Natural killer cell (primary cell): Measurements from ENCODE around the gene HOXD8. TPM values are rescaled to one million over a fixed set of nuclear protein-coding genes. Genes with fewer than 3 reads are reported as not detected.

Source experiments
- ATAC-seq, 3 donors: fragments of 150-1000 bp in 2 of 3; fragments of 200-7000 bp in 1 of 3; cut with Tn5 transposase; 1 replicate in 1 of 3; 2 replicates in 2 of 3; pipeline ENCODE4 v1.10.0; 2021; ENCODE audit warnings: mild to moderate bottlenecking in 2 of 3, moderate library complexity in 2 of 3
- DNase-seq, 2 donors: peaks; one replicate each; pipeline versions ENCODE4 v3.0.0 to v3.0.0-alpha.2; 2013 to 2021; ENCODE audit warnings: mixed read lengths in 1 of 2
- H3K27ac ChIP-seq: one replicate; pipeline ENCODE4 v1.5.1; 2013; ENCODE audit warnings: mild to moderate bottlenecking, low read length
- H3K27me3 ChIP-seq: one replicate; pipeline ENCODE4 v1.6.1; 2013; ENCODE audit warnings: low read length; ENCODE audit not compliant: control insufficient read depth, insufficient read depth
- H3K36me3 ChIP-seq: one replicate; pipeline ENCODE4 v1.6.1; 2013; ENCODE audit warnings: low read length; ENCODE audit not compliant: control insufficient read depth, insufficient read depth
- H3K4me1 ChIP-seq: one replicate; pipeline ENCODE4 v1.6.1; 2013; ENCODE audit warnings: low read length; ENCODE audit not compliant: control insufficient read depth, insufficient read depth
- H3K4me3 ChIP-seq: one replicate; pipeline ENCODE4 v1.5.1; 2013; ENCODE audit warnings: low read length
- H3K9me3 ChIP-seq: one replicate; pipeline ENCODE4 v1.6.1; 2013; ENCODE audit warnings: low read length; ENCODE audit not compliant: control insufficient read depth, insufficient read depth
- H3K27ac Mint-ChIP-seq, 2 donors: one replicate each; pipeline ENCODE4 v1.8.0; 2022; ENCODE audit warnings: mild to moderate bottlenecking in 2 of 2, mixed read lengths in 2 of 2, moderate library complexity in 1 of 2
- H3K27me3 Mint-ChIP-seq, 2 donors: one replicate each; pipeline ENCODE4 v1.8.0; 2022; ENCODE audit warnings: low read depth in 2 of 2, mixed read lengths in 2 of 2
- H3K36me3 Mint-ChIP-seq: one replicate; pipeline ENCODE4 v1.8.0; 2022; ENCODE audit warnings: mixed read lengths
- H3K4me1 Mint-ChIP-seq, 2 donors: one replicate each; pipeline ENCODE4 v1.8.0; 2022; ENCODE audit warnings: mixed read lengths in 2 of 2
- H3K4me3 Mint-ChIP-seq: one replicate; pipeline ENCODE4 v1.8.0; 2022; ENCODE audit warnings: mild to moderate bottlenecking, moderate library complexity, mixed read lengths
- H3K9me3 Mint-ChIP-seq, 2 donors: one replicate each; pipeline ENCODE4 v1.8.0; 2022; ENCODE audit warnings: mixed read lengths in 2 of 2
- CTCF ChIP-seq: fragments of 200-600 bp; IDR thresholded peaks from one replicate; pipeline ENCODE4 v1.8.0; 2022; ENCODE audit warnings: antibody characterized with exemption
- WGBS: methylation state at CpG from one replicate; pipeline ENCODE4 v1.1.7; 2013; ENCODE audit warnings: missing lambda C conversion rate; ENCODE audit not compliant: insufficient coverage; 5-methylcytosine and 5-hydroxymethylcytosine counted together
- intact Hi-C: fragments of 100-400 bp; cut with micrococcal nuclease; formaldehyde crosslinking; loops from one replicate; pipeline ENCODE4 v1.14.2; 2022
- total RNA-seq, 4 donors: library from RNA; stranded (reverse); fragments of 120-200 nt in 1 of 4; gene quantifications; one replicate each; pipeline versions ENCODE4 v1.2.3 to v1.2.4, GENCODE V29; 2013 to 2022

HOXD8 gene
- total RNA-seq, 3 donors from 2014 or later (not counting 1 experiment from before 2014, with no cell fraction given), result not detected

- H3K4me1 ChIP-seq, result no peaks in the 10 kb centered on the region
- ATAC-seq (no peak), DNase-seq (no peak)
- Mint-ChIP-seq H3K36me3 (no peaks in the 10 kb centered on the region), H3K27me3 (peaks cover 67 to 72% of the 10 kb centered on the region in 2 donors), H3K27ac (no peak overlapping the region), H3K9me3 (no peaks in the 10 kb centered on the region), H3K4me1 (no peaks in the 10 kb centered on the region), H3K4me3 (no peak overlapping the region)
- peaks cover 63% of the 10 kb centered on the region for H3K27me3 ChIP-seq
- WGBS, result 26% methylated on average over 12 of the region's 14 CpGs
- H3K27ac ChIP-seq, result no peak overlapping the region
- H3K9me3 ChIP-seq, result no peaks in the 10 kb centered on the region
- no peaks in the 10 kb centered on the region for H3K36me3 ChIP-seq
- TF ChIP-seq CTCF, result no peak
- intact Hi-C loops, result no loop called here
- no peak overlapping the region for H3K4me3 ChIP-seq
Measured at GRCh38 chr2:176172895-176173566, 43.5 kb downstream of the HOXD8 start.

GRCh38 chr2:176173567-176174381 lies 44.3 kb downstream of the HOXD8 start:
- intact Hi-C loops, result no loop called here
- H3K9me3 Mint-ChIP-seq, result no peaks in the 10 kb centered on the region
- ATAC-seq, result no peak
- H3K4me1 ChIP-seq, result no peaks in the 10 kb centered on the region
- 17% methylated on average over 4 of the region's 7 CpGs for WGBS
- TF ChIP-seq CTCF, result no peak
- peaks cover 67 to 74% of the 10 kb centered on the region in 2 donors for H3K27me3 Mint-ChIP-seq
- no peaks in the 10 kb centered on the region for H3K4me1 Mint-ChIP-seq
- H3K27ac Mint-ChIP-seq, result no peak overlapping the region
- no peaks in the 10 kb centered on the region for H3K36me3 ChIP-seq
- H3K4me3 ChIP-seq, result no peak overlapping the region
- no peak overlapping the region for H3K27ac ChIP-seq
- H3K4me3 Mint-ChIP-seq, result no peak overlapping the region
- no peaks in the 10 kb centered on the region for H3K9me3 ChIP-seq
- no peak for DNase-seq
- peaks cover 70% of the 10 kb centered on the region for H3K27me3 ChIP-seq
- H3K36me3 Mint-ChIP-seq, result no peaks in the 10 kb centered on the region

GRCh38 chr2:176174382-176174823 lies 44.9 kb downstream of the HOXD8 start:
- no peaks in the 10 kb centered on the region for H3K9me3 ChIP-seq
- no peak overlapping the region for H3K27ac Mint-ChIP-seq
- H3K27me3 ChIP-seq, result peaks cover 73% of the 10 kb centered on the region
- no peaks in the 10 kb centered on the region for H3K9me3 Mint-ChIP-seq
- TF ChIP-seq CTCF, result no peak
- H3K4me3 ChIP-seq, result no peak overlapping the region
- no peaks in the 10 kb centered on the region for H3K4me1 ChIP-seq
- peaks cover 71 to 80% of the 10 kb centered on the region in 2 donors for H3K27me3 Mint-ChIP-seq
- WGBS, result 5% methylated on average over 14 of the region's 14 CpGs
- H3K4me1 Mint-ChIP-seq, result no peaks in the 10 kb centered on the region
- intact Hi-C loops, result no loop called here
- H3K27ac ChIP-seq, result no peak overlapping the region
- ATAC-seq (no peak), DNase-seq (no peak)
- H3K36me3 Mint-ChIP-seq, result peaks cover 3% of the 10 kb centered on the region
- no peak overlapping the region for H3K4me3 Mint-ChIP-seq
- no peaks in the 10 kb centered on the region for H3K36me3 ChIP-seq
